ENCODE data around the gene OR10A3.

- TF ChIP-seq CTCF (IDR thresholded peaks at IDR 0.05), result no peak
- TF ChIP-seq POLR2A (IDR thresholded peaks at IDR 0.05), result no peak
Measured at GRCh38 chr11:7906481-7906880, 35.0 kb downstream of the OR10A3 start.

Measured in upper lobe of left lung (tissue), 4 donors.